Inflammatory macrophage treated with lipopolysaccharide for 4 hours (primary cell): Measurements from ENCODE around the gene NXN.
"Not testable (repeated sequence)": the region's sequence is repeated elsewhere in the genome, so short reads cannot be mapped to it uniquely, and the experiment has no call there.

Experiments
- DNase-seq: peaks from one replicate; pipeline ENCODE4 v3.0.0-alpha.2; 2020

NXN gene

GRCh38 chr17:855569-855968, 124.0 kb downstream of the NXN start:
- no peak for DNase-seq

GRCh38 chr17:852850-853249, 126.7 kb downstream of the NXN start:
- DNase-seq: not testable (repeated sequence)

- DNase-seq: no peak
Measured at GRCh38 chr17:852349-852748, 127.2 kb downstream of the NXN start.

GRCh38 chr17:851924-852323, 127.7 kb downstream of the NXN start:
- no peak for DNase-seq

GRCh38 chr17:850851-851763, 128.5 kb downstream of the NXN start:
- no peak for DNase-seq

- DNase-seq: no peak
Measured at GRCh38 chr17:850086-850850, 129.3 kb downstream of the NXN start.

GRCh38 chr17:848402-848801, 131.2 kb downstream of the NXN start:
- no peak for DNase-seq

- DNase-seq: no peak
Measured at GRCh38 chr17:846901-847843, 132.4 kb downstream of the NXN start.

- DNase-seq: no peak
Measured at GRCh38 chr17:841313-841712, 138.3 kb downstream of the NXN start.

GRCh38 chr17:838486-838885, 141.1 kb downstream of the NXN start:
- no peak for DNase-seq

GRCh38 chr17:836151-836550, 143.4 kb downstream of the NXN start:
- no peak for DNase-seq

GRCh38 chr17:835721-836120, 143.9 kb downstream of the NXN start:
- not testable (repeated sequence) for DNase-seq

GRCh38 chr17:835263-835662, 144.3 kb downstream of the NXN start:
- no peak for DNase-seq

- DNase-seq: no peak
Measured at GRCh38 chr17:834136-834535, 145.4 kb downstream of the NXN start.

- DNase-seq: no peak
Measured at GRCh38 chr17:830950-831349, 148.6 kb downstream of the NXN start.

- no peak for DNase-seq
Measured at GRCh38 chr17:830381-830780, 149.2 kb downstream of the NXN start.

- DNase-seq: not testable (repeated sequence)
Measured at GRCh38 chr17:829614-830013, 150.0 kb downstream of the NXN start.

- DNase-seq: no peak
Measured at GRCh38 chr17:828761-829160, 150.8 kb downstream of the NXN start.

- DNase-seq: no peak
Measured at GRCh38 chr17:826778-827177, 152.8 kb downstream of the NXN start.

- no peak for DNase-seq
Measured at GRCh38 chr17:825216-825615, 154.4 kb downstream of the NXN start.

- DNase-seq: no peak
Measured at GRCh38 chr17:824378-824777, 155.2 kb downstream of the NXN start.

- DNase-seq: no peak
Measured at GRCh38 chr17:823501-823902, 156.1 kb downstream of the NXN start.

- no peak for DNase-seq
Measured at GRCh38 chr17:819251-819650, 160.3 kb downstream of the NXN start.
